Left ventricle myocardium superior (tissue), 1 donor: Measurements from ENCODE around the gene MTUS2. TPM values are rescaled to one million over a fixed set of nuclear protein-coding genes. Genes with fewer than 3 reads are reported as not detected.
A peak's percentile ranks its signal among the peaks of the same experiment; 100 is the strongest.

Source experiments
- ATAC-seq: fragments of 200-7000 bp; cut with Tn5 transposase; one replicate; pipeline ENCODE4 v1.9.1; 2020; ENCODE audit warnings: mild to moderate bottlenecking, moderate library complexity
- DNase-seq: peaks from one replicate; pipeline ENCODE4 v3.0.0-alpha.2; 2020
- intact Hi-C: fragments of 100-400 bp; cut with micrococcal nuclease; formaldehyde crosslinking; loops from one replicate; pipeline ENCODE4 v1.11.0; 2022
- total RNA-seq: library from RNA; stranded (reverse); fragmentation: NEBNext Ultra II Directional; extraction: Animal tissue kit (Norgen Biotek cat#: 25700); gene quantifications from one replicate; pipeline ENCODE4 v1.2.1, GENCODE V29; 2021
- donor health status: DM: no; HTN: yes; CAD: no; lungs with severe emphysema.

MTUS2 gene
- total RNA-seq, 1 donor from 2014 or later: 126 TPM

- intact Hi-C loops: no loop called here
- DNase-seq: no peak
- ATAC-seq: peak; percentile 72
Measured at GRCh38 chr13:29077051-29077813, 257.1 kb downstream of the MTUS2 start.

DNA sequence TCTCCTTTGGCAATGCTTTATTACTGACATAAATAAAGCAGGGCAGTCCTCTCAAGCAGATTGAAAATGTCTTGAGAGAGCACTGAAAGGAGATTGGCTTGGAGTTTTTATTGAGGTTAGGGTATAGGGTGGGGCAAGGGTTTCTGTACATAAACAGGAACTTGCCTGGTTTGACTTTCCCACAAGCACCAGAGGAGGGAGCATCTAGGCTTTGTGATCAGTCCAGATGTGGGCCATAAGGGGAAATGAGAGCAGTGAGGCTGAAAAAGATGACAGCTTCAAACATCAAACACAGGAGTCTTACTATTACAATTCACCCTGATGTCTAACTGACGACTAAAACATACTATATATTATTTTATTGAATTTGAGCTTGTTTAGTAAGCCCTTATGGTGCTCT is 260.9 kb downstream of the MTUS2 start:
- intact Hi-C loops: no loop called here
- ATAC-seq (peak; percentile 38), DNase-seq (no peak)

- intact Hi-C loops: no loop called here
- ATAC-seq (no peak), DNase-seq (no peak)
Measured at GRCh38 chr13:29081697-29082440, 261.7 kb downstream of the MTUS2 start.

DNA sequence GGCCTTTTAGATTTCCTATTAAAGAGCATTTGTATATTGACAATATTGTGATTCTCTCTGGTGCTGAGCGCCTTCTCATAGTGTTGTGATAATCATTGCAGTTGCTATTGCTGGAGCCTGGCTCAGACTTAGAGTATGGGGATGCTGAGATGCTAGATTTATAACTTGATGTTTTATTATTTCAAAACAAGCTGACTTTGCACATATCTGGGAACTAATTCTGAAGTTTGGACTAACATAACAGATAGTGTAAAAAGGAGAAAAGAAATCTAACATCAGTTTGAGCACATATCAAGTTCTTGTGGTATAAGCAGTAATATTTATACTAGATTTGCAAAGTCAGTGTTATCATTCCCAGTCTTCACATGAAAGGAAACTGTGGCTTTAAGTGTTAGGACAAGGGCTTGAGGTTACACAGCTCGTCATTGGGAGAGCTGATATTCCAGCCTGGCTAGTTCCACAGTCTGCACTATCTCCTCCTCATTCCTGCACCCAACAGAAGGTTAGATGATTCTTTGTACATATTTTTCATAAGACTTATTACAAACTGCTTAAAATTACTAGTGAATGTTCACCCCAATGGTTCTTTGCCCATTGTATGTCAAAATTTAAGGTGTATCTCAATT is 279.8 kb downstream of the MTUS2 start:
- ATAC-seq: peak; percentile 37
- DNase-seq: no peak
- intact Hi-C loops: no loop called here

- intact Hi-C loops: no loop called here
- DNase-seq: peak; percentile 17
- ATAC-seq: no peak
Measured at GRCh38 chr13:29100758-29101157, 280.6 kb downstream of the MTUS2 start.

DNA sequence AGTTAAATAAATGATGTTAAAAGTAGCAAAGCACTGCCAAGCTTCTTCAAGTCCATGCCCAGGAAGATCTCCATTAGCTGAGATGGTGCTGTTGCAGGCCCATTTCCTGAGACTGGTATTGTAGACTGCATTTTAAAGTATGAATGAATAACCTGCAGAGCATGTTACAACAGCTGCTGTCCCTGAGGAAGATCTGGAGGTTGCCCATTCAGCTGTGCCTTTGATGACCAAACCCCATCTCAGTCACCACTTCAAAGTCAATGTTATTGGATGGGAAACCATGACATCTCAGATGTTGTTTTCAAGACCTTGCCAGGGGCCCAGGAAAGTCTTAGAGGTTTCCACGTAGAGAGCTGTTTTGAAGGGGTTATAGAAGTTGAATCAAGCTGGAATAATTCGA is 281.3 kb downstream of the MTUS2 start:
- ATAC-seq (no peak), DNase-seq (no peak)
- intact Hi-C loops: no loop called here

GRCh38 chr13:29101905-29102304 is 281.8 kb downstream of the MTUS2 start:
- intact Hi-C loops: no loop called here
- DNase-seq (no peak), ATAC-seq (no peak)

GRCh38 chr13:29103065-29103800 is 283.1 kb downstream of the MTUS2 start:
- DNase-seq (no peak), ATAC-seq (no peak)
- intact Hi-C loops: no loop called here

- ATAC-seq (no peak), DNase-seq (no peak)
- intact Hi-C loops: no loop called here
Measured at GRCh38 chr13:29104461-29104860, 284.3 kb downstream of the MTUS2 start.

GRCh38 chr13:29105779-29106178 is 285.6 kb downstream of the MTUS2 start:
- no peak for DNase-seq
- intact Hi-C loops: no loop called here
- no peak for ATAC-seq

- no peak for DNase-seq
- ATAC-seq: no peak
- intact Hi-C loops: no loop called here
Measured at GRCh38 chr13:29106651-29107050, 286.5 kb downstream of the MTUS2 start.

GRCh38 chr13:29108068-29108786 is 288.1 kb downstream of the MTUS2 start:
- no peak for DNase-seq
- ATAC-seq: peak; percentile 14
- intact Hi-C loops: no loop called here

DNA sequence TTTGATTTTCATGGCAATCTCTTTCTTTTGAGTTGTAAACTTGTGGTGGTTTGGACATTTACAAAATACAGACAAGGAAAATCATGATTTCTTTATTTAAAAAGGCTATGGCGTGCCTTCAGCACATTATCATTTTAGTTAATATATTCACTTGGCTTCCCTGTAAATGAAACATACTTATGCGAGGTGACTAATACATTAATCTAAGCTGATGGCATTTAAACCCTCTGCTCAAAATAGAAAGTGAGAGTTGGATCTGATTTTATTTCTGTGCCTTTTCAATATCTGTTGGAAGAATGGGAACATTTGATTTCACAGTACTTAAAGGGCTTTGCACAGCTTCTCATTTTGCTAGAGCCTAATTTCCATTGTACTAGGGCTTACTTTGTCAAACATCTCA is 289.8 kb downstream of the MTUS2 start:
- peak; percentile 64 for ATAC-seq
- intact Hi-C loops: no loop called here
- DNase-seq: no peak

DNA sequence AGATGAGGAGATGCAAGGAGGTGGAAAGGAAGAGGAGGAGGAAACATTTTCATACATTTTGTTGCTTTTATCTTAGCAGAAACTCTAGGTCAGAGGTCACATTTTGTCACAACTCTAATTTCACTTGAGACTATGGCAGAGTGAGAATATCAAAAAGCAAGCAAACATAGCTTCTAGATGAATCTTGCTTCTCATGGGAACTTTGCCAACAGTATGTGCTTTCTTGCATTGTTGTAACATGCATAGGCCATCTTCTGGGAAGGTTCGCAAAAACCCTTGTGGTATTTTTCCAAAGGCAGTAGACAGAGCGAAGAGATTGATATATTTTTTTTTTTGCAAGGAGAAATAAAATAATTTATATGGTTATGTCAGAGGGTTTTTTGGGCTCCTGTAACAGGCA is 291.3 kb downstream of the MTUS2 start:
- DNase-seq (no peak), ATAC-seq (no peak)
- intact Hi-C loops: no loop called here

- intact Hi-C loops: no loop called here
- DNase-seq (no peak), ATAC-seq (no peak)
Measured at GRCh38 chr13:29115842-29116241, 295.7 kb downstream of the MTUS2 start.

- ATAC-seq: no peak
- intact Hi-C loops: no loop called here
Measured at GRCh38 chr13:29117663-29118062, 297.5 kb downstream of the MTUS2 start.

GRCh38 chr13:29118471-29118870 is 298.3 kb downstream of the MTUS2 start:
- no peak for ATAC-seq
- no peak for DNase-seq
- intact Hi-C loops: no loop called here

More at GRCh38 chr13:29117663-29118062, 297.5 kb downstream of the MTUS2 start:
- DNase-seq: no peak

DNA sequence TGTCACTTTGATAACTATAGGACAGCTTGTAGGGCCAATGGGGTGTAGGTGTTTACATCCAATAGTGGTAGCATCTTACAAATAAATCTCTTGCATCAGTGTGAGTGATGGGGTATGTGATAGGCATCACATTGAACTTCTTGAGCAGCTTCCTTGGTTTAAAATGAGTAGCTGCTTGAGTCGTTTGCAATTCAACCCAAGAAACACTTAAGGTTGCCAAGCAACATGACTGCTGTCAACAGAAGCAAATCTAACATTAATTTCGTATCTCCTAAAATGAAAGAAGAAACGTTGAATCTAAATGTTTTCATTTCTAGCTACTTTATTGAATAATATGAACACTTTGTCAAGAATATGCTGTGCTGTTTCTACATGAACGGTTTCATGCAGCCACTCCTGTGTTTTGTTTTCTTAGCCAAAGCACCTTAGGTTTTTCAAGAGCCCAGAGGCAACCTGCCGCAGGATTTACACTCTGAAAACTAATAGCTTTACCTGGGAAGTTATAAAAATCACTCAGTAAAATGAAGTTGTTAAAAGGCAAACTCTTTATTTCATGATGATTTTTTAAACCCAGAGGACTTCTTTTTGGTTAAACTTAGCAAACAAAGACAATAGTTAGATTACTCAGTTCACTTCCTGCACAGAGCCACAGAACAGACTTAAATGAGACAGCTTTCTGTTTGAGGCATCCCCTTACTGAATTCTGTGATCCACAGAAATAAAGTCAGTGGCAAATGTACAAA is 305.2 kb downstream of the MTUS2 start:
- no peak for DNase-seq
- no peak for ATAC-seq
- intact Hi-C loops: no loop called here
